ENCODE data around the gene HABP4. TPM values are rescaled to one million over a fixed set of nuclear protein-coding genes. Genes with fewer than 3 reads are reported as not detected.

Gene HABP4
- total RNA-seq, 1 donor from 2014 or later = 32.7 TPM

DNA sequence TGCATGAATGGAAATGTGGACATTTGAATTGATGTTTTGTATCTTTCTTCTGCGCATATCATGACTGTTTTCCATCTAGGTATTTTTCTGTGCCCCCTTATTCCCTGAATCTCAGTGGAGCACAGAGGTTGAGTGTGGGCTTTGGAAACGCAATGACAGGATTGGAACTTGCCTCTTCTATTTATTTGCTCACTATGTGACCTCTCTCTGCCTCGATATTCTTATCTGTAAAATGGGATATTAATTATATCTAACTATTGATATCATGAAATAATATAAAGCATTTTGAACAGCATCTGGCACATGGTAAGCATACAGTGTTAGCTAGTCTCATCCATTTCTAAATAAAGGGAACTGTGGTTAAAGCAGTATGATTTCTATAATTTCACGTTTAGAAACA lies 26.0 kb downstream of the HABP4 start:
- DNase-seq (ENCODE audit: low read depth) = no peak

DNA sequence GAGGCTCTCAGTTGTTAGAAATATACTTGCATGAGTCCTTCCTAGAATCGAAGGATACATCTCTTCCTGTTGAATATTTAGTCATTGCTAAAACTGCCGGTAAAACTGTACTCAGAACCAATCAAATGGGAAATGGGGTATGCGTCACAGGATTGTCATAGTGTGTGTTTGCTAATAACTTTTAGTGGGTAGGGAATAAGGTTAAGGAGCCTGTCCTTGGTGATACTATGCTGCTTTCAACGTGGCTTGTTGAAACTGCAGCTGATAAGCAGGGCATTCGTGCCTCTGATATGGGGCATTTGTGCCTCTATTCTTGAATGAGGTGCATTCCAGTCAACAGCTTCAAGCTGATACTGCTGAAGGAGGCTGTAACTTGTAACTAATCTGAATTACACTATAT lies 26.6 kb downstream of the HABP4 start:
- no peak for DNase-seq (ENCODE audit: low read depth)

DNA sequence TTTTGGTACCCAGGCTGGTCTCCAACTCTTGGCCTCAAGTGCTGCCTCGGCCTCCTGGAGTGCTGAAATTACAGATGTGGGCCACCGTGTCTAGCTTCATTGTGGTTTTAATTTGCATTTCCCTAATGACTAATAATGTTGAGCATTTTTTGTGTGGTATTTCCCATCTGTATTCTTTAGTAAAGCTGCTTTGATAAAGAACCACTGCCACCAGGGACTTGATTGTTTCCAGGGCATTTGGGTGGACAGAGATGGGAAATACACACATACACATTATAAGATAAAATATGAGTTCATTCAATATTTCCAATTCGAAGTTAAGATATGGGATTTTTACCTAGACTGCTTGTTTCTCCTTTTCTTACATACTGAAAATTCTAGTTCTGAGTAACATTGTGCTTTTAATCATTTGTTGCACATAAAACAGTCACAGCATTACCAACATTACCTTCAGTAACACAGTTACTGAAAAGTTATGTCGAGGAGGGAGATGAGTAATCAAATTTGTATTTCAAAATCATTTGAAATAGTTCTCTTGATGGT lies 28.9 kb downstream of the HABP4 start:
- no peak for DNase-seq (ENCODE audit: low read depth)

DNA sequence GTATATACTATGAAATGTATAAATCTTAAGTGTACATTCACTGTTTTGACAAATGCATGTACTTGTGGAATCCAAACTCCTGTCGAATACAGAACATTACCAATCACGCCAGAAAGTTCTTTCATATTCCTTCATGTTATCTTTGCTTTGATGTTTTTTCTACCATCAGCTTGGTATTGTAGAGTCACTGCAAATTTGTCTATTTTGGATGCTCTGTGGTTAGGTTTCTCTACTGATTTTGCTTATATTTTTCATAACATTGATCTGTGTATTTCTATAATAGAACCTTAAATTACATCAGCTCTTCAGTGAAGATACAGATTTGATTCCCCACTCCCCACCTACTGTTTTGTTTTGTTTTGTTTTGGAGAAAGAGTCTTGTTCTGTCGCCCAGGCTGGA lies 30.8 kb downstream of the HABP4 start:
- no peak for DNase-seq (ENCODE audit: low read depth)

DNA sequence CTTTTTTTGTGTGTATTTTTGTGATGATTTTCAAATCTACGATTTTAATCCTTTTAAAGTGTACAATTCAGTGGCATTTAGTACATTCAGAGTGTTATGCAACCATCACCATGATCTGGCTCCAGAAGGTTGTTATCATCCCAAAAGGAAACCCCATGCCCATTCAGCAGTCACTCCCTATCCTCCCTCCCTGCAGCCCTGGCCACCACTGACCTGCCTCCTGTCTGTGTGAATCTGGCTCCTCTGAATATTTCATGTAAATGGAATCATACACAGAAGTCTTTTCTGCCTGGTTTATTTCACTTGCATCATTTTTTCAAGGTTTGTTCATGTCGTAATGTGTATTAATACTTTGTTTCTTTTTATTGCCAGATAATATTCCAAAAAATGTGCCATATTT lies 32.5 kb downstream of the HABP4 start:
- no peak for DNase-seq (ENCODE audit: low read depth)

DNA sequence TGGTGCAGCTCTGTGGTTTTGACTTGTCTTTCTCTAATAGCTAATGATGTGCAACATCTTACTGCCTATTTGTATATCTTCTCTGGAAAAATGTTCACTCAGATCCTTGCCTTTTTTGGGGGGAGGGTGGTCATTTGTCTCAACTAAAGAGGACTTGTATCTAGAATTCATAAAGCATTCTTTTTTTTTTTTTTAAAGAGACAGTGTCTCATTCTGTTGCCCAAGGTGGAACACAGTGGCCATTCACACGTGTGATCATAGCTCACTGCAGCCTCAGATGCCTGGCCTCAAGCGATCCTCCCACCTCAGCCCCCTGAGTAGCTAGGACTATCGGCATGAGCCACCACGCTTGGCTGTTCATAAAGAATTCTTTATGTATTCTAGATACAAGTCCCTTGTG lies 33.2 kb downstream of the HABP4 start:
- no peak for DNase-seq (ENCODE audit: low read depth)

DNA sequence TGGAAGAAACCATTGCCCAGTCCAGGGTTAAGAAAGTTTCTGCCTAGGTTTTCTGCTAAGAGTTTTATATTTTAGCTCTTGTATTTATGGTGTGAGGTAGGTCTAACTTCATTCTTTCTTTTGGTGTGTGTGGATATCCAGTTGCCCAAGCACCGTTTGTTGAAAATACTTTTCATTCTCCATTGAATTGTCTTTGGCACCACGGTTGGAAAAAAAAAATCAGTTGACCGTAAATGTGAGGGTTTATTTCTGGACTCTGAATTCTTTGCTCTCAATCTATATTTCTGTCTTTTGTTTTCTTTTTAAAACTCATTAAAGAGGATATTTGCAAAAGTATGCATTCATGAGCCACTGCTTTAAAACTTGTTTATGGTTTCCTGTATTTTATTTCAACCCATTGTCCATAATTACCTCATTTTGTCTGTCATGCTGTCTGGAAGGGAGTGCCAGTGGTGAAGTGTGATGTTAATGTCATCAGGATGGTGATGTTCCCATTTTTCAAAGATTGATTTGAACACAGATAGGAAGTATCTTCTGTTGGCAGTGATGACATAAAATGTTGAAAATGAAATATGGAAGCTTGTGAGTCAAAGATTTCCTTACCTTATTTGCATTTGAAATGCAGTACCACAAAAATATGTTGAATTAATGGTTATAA lies 33.9 kb downstream of the HABP4 start:
- DNase-seq (ENCODE audit: low read depth) = no peak

DNA sequence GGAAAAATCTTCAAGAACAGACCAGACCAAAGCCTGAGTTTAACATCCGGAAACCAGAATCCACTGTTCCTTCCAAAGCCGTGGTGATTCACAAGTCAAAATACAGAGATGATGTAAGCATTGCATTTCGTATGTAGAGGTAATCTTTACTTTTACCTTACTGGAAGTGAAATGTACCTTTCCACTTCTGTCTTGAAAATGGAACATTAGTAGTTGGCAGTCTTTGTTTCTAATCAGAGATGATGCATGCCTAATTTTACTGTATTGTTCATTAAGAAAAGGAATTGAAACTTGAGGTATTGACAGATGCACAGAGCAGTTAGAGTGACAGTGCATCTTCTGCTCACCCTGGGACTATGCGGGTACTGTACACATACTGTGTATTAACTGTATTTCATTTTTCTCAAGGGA lies 34.6 kb downstream of the HABP4 start:
- DNase-seq (ENCODE audit: low read depth) = no peak

DNA sequence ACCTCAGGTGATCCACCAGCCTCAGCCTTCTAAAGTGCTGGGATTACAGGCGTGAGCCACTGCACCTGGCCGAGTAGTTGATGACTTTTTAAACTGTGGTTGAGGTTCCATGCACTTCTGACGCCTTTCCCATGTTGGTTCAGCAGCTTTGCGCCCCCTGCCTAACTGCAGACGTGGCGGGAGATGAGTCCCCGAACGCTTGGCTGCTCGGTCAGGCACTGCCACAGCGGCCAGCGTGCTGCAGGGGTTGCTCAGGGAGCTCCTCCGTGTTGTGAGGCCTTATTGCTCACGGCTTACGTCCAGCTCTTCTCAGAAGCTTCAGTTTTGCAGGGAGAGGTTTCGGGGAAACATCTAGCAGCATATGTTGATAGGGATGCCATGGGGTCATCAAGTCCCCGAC lies 35.3 kb downstream of the HABP4 start:
- no peak for DNase-seq (ENCODE audit: low read depth)

DNA sequence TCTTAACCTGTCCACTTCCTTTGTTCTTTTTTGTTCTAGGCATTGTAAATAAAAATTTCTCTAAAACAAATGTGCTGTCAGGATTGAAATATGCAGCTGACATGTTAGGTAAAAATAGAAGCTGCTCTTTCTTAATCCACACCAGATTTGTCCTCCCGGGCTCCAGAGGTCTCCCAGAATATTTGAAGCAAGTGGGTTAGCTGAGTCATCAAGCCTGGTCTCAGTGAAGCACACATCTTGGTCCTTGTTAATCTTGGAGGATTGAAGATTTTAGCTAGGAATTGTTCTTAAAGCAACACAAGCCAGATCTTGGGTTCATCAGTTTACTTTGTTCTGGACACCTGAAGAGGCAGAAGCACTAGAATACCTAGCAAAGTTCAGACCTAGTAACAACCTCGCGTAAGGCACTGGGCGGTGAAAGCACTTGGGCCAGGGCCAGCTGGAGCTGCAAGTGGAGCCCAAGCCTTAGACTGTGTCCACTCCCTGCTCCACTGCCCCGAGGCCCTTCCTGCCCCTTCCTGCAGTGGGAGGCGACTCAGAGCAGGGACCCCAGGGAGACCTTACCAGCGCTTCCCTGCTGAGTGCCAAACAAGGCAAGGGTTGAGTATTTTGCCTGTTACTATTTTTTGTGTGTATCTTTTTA lies 36.5 kb downstream of the HABP4 start:
- peak; percentile 90 for DNase-seq (ENCODE audit: low read depth)

DNA sequence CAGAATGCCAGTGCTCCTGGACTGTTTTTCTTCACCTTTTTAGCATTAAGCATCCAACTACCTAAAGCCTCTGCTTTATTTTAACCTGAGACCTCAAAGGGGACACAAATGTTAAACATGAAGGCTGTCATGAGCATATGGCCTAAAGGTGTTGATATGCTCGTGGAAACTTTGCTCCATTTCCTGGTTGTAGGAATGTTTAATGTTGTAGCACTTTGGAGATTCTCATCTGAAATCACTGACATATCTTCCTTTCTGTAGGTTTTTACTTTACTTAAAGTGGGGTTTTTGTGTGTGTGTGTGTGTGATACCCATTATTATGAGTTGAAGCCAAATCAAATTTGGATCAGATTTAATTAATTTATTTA lies 37.0 kb downstream of the HABP4 start:
- no peak for DNase-seq (ENCODE audit: low read depth)

DNA sequence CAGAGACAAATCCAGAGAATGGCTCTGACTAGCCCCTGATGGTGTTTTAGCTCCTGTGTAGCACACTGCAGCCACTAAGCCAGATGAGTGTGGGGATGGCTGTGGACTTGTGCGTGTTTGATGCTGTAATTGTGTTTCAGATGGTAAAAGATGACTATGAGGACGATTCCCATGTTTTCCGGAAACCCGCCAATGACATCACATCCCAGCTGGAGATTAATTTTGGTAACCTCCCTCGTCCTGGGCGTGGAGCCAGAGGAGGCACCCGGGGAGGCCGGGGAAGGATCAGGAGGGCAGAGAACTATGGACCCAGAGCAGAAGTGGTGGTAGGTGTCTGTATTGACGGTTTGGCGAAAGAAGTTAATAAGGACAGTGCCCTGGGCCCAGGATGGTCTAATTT lies 38.0 kb downstream of the HABP4 start:
- DNase-seq (ENCODE audit: low read depth) = no peak

DNA sequence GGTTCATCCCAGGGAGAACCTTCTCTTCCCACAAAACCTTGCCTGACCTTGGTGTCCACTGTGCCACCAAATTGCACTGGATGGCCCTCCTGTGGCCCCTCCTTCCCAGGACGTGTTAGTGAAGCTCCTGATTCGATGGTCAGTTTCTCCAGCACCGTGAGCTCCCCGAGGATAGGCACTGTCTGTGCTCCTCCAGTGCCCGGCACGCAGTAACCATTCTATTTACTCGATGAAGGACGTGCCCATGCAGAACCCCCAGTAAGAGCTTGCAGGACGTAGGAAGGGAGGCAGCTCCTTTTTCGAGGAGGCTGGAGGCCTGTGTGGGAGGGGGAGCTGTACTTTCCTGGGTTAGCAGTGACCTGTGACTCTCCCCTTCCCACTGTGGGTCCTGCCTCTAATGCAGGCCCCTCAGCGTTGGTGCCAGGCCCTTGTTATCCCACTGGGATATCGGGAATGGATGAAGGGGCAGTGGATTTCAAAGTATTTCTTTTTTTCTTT lies 39.6 kb downstream of the HABP4 start:
- no peak for DNase-seq (ENCODE audit: low read depth)

DNA sequence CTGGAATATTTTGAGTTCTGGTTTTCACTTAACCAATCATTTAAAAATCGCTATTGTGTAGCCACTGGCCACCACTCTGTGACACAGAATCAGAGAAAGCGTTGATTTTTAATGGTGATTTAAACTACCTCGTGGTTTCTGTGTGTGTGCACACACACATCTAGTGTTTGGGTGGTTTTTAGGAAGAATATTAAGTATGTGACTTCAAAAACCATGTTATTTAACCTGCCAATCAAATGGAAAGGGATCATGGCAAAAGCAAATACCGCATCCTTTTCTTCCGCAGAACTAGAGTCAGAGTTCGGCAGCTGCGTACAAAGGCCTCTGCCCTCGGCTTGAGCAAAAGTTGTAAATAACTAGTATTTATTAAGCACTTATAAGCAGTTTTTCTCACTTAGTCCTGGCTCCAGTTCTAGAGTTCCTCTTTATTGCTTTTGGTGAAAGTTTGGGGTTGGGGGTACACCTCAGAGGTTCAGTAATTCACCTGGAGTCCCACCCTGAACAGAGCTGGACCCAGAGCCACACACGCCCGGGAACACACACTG lies 40.6 kb downstream of the HABP4 start:
- DNase-seq (ENCODE audit: low read depth) = no peak

DNA sequence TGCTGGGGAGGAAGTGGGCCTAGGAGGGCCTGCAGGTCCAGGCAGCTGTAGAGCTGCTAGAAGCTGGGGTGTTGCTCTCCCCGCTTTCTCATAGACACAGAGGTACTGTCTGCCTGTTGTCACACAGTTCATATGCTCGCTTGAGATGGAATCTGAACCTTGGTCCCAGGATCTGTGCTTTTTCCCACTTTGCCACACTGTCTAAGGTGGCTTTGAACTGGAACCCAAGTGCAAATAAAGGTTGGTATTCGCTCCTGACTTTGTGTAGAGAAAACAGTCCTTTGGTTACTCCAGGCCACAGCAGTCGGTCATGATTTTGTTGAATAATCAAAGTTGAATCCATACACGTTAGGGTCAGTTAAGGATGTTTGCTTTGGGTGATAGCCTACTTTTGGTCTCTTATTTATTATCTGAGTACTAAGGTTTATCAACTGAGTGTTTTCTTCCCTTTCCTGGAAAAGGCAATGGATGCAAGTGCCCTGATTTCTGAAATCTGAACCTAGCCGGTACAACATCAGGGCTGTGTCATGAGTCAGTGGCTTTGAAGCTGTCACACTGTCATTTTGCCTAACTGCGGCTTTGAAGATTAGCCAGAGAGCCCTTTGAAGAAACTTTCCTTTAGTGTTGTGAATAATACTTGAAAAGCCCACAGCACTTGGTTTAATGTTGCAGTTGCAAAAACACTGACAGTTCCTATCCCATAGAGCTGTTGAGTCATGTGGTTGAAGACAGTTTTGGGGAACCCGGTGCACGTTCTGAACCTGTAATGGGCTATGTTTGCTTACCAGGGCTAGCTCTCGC lies 41.3 kb downstream of the HABP4 start:
- DNase-seq (ENCODE audit: low read depth) = peak; percentile 61

DNA sequence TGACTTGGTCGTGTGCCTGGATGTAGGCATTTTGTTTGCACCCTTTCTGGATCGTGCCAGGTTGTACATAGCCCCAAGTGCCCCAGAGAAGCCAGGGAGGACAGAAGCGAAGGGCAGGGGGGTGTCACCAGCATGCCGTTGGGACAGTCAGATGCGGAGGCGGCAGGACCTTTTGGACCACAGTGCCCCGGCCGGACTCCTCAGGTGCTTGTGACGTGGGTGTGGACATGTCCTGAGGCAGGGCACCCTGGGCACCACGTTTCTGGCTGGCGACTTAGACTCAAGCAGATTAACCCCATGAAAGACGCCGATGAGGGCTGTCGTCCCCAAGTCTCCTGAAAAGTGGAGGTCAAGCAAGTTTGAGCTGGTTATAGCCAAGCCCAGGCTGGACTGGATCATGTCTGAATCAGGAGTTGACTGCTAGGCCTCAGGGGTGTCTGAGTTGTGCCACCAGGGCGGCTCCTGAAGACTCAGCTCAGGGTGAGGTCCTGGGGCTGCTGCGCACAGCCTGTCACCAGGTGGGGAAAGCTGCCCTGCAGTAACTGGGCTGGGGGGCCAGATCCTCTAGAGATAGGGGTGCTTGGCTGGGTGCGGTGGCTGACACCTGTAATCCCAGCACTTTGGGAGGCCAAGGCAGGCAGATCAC lies 42.0 kb downstream of the HABP4 start:
- DNase-seq (ENCODE audit: low read depth) = no peak

DNA sequence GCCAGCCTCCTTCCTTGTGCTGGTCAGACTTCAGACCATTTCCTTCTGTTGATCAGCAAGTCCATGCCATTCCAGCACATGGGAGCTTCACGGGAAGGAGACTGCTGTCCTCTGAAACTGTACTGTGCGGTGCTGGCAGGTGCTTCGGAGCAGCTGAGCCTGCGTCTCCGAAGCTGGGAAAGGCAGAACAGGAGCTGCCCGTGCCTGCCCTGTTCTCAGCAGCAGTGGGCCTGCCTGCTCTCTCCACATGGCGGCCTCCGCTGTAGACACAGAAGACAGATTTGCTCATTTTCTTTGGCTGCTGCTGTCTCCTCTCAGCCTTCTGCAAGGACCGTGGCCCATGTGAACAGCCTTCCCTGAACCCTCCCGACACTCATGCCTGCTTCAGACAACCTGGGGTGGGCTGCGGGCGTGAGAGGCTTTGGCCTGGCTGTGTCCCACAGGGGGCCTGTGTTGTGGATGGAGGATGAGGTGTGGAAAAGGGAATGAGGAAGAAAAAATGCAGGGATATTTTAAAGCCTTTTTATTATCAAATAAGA lies 43.1 kb downstream of the HABP4 start:
- DNase-seq (ENCODE audit: low read depth) = no peak

DNA sequence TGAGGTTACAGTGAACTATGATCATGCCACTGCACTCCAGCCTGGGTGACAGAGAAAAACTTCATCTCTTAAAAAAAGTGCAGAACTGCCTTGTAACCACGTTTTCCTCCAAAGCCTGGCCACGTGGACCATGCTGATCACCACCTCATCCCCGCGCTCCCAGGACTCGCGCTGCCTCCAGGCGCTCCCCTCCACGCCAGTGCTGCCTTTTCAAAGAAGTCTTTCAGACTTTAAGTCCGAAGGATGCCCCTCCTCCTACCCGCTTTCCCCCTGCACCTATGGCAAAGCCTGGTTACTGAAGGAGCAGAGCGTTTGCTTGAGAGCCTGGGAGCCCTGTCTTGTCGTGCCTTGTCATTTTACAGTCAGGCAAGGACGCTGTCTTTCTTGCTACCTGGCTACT lies 43.8 kb downstream of the HABP4 start:
- no peak for DNase-seq (ENCODE audit: low read depth)

DNA sequence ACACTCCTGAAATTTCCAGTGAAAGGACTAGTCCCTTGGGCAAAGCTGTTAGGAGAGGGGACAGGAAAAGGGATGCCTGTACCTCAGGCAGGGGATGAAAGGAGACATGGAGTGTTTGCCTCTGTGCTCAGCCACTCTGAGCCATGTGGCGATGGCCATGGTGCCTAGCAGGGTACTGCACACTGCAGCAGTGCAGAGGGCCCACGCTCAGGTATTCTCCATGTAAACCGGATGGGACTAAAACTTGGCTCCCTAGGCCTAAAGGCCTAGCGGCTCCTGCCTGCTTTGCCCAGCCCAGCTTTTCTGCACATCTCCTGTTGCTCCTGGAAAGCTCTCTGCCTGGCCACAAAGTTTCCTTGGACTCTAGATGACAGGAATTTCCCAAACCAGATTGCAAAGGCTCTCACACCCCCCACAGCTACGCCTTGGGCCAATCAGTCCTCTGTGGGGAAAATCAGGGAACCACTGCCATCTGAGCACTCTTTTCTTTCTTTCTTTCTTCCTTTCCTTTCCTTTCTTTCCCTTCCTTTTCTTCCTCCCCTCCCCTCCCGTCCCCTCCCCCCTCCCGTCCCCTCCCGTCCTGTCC lies 44.3 kb downstream of the HABP4 start:
- no peak for DNase-seq (ENCODE audit: low read depth)

DNA sequence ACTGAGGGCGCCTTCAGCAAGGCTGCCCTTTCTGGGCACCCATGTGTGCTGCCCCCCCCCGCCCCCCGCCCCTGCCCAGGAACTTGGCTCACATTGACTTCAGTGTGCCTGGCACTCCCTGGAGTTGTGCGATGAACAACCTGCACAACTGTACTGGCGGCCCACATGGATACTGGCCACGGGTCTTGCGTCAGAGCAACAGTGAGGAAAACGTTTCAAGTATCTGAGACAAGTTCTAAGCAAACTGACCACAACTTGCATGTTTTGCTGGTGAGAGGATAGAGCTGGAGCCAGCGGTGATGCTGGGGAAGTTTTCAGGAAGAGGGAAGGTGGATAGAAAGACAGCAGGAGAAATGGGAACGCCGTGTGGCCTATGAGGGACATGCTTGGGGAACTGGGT lies 45.4 kb downstream of the HABP4 start:
- DNase-seq (ENCODE audit: low read depth) = peak; percentile 54

Data from myocyte (in vitro differentiated cells).